ENCODE measurements around the gene ATG16L2.

ATG16L2 gene

GRCh38 chr11:72776117-72776843 lies 37.9 kb upstream of the ATG16L2 start:
- Histone ChIP-seq H3K9me3 (ENCODE audit: control insufficient read depth, insufficient read depth, low read length) (no peaks in the 10 kb centered on the region), H3K36me3 (ENCODE audit: insufficient read depth, low read length) (no peaks in the 10 kb centered on the region), H3K9ac (ENCODE audit: low read depth, low read length) (no peak overlapping the region), H3K4me1 (ENCODE audit: insufficient read depth, low read length) (no peaks in the 10 kb centered on the region; the same call in 1 of the 2 replicates)

- Histone ChIP-seq H3K4me1 (ENCODE audit: insufficient read depth, low read length) (no peaks in the 10 kb centered on the region; the same call in 1 of the 2 replicates), H3K9me3 (ENCODE audit: control insufficient read depth, insufficient read depth, low read length) (no peaks in the 10 kb centered on the region), H3K9ac (ENCODE audit: low read depth, low read length) (no peak overlapping the region)
These were observed 37.1 kb upstream of the ATG16L2 start for GRCh38 chr11:72776844-72777754.

DNA sequence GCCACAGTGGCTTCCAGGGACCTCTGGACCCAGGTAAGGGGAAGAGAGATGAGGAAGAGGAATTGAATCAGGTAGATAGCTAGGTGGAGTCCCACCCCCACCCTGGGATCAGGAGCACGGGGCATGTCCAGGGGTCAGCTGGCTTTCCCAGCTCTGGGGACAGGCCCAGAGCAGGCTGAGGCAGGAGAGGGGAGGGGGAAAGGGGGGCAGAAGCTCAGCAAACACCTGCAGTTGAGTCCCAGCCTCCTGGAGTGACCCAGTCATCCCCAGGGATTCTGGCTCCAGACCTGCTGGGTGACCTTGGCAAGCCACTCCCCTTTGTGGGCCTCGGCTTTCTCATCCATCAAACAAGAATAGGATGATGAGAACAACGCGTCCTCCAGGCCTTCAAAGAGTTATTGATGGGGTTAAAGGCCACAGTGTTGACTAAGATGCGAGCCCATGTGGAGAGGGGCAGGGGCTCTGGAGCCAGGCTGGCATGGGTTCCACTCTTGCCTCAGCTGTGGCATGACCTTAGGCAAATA lies 36.4 kb upstream of the ATG16L2 start:
- Histone ChIP-seq H3K36me3 (ENCODE audit: insufficient read depth, low read length) (no peaks in the 10 kb centered on the region), H3K4me1 (ENCODE audit: insufficient read depth, low read length) (no peaks in the 10 kb centered on the region; the same call in 1 of the 2 replicates), H3K9ac (ENCODE audit: low read depth, low read length) (no peak overlapping the region), H3K9me3 (ENCODE audit: control insufficient read depth, insufficient read depth, low read length) (no peaks in the 10 kb centered on the region)

More at GRCh38 chr11:72776844-72777754, 37.1 kb upstream of the ATG16L2 start:
- H3K36me3 ChIP-seq (ENCODE audit: insufficient read depth, low read length): no peaks in the 10 kb centered on the region

GRCh38 chr11:72778535-72779494 lies 35.4 kb upstream of the ATG16L2 start:
- Histone ChIP-seq H3K4me1 (ENCODE audit: insufficient read depth, low read length) (no peaks in the 10 kb centered on the region; the same call in 1 of the 2 replicates), H3K9me3 (ENCODE audit: control insufficient read depth, insufficient read depth, low read length) (no peaks in the 10 kb centered on the region), H3K36me3 (ENCODE audit: insufficient read depth, low read length) (no peaks in the 10 kb centered on the region), H3K9ac (ENCODE audit: low read depth, low read length) (no peak overlapping the region)

GRCh38 chr11:72779495-72780128 lies 34.6 kb upstream of the ATG16L2 start:
- no peak overlapping the region for H3K9ac ChIP-seq (ENCODE audit: low read depth, low read length)
- no peaks in the 10 kb centered on the region for H3K36me3 ChIP-seq (ENCODE audit: insufficient read depth, low read length)
- H3K4me1 ChIP-seq (ENCODE audit: insufficient read depth, low read length): no peaks in the 10 kb centered on the region; the same call in 1 of the 2 replicates
- H3K9me3 ChIP-seq (ENCODE audit: control insufficient read depth, insufficient read depth, low read length): no peaks in the 10 kb centered on the region

DNA sequence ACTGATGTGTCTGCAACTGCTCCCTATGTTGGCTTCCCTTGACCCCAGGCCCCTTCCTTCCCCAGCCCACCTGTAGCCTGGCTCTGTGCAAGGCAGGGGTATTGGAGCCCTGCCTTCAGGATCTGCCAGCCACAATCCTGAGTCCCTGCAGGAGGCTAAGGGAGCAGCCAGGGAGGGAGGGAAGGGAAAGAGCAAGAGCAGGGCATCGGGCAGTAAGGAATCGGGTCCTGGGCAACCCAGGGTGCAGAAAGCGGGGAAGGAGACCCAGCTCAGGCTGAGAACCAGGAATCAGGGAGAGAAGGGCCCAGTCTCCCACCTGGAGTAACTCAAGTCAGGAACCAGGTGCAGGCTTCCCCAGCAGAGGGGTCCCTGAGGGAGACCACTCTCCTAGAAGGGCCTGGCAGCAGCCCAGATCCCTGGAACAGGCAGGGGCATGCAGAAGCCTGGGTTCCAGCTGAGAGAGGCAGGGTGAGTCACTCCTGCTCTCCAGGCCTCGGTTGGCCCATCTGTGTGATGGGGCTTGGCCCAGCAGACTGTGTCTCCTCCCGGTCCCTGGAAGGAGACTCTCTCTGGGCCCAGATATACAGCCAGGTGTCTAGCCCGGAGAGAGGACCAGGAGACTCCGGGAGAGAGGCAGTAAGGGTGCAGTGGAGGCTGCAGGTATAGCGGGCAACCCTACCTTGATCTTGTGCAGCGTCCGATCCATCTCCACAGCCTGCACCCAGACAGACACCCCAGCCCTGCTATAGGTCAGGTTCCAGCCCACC lies 33.7 kb upstream of the ATG16L2 start:
- Histone ChIP-seq H3K9ac (ENCODE audit: low read depth, low read length) (peak overlapping the region; percentile 39; the same call in 1 of the 2 replicates), H3K9me3 (ENCODE audit: control insufficient read depth, insufficient read depth, low read length) (no peaks in the 10 kb centered on the region), H3K36me3 (ENCODE audit: insufficient read depth, low read length) (no peaks in the 10 kb centered on the region), H3K4me1 (ENCODE audit: insufficient read depth, low read length) (no peaks in the 10 kb centered on the region; the same call in 1 of the 2 replicates)

DNA sequence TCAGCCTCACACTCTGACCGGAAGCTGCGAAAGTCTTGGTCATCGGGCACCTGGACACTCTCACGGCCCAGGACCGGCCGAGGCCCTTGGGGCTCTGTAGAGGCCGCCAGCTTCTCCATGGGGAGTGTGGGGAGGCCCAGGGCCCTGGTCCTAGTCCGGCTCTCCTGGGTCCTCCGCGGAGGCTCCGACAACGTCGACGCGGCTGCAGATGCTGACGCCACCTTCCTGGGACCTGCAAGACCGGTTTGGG lies 33.2 kb upstream of the ATG16L2 start:
- Histone ChIP-seq H3K9ac (ENCODE audit: low read depth, low read length) (peak overlapping the region; percentile 39; the same call in 1 of the 2 replicates), H3K36me3 (ENCODE audit: insufficient read depth, low read length) (no peaks in the 10 kb centered on the region), H3K4me1 (ENCODE audit: insufficient read depth, low read length) (no peaks in the 10 kb centered on the region; the same call in 1 of the 2 replicates), H3K9me3 (ENCODE audit: control insufficient read depth, insufficient read depth, low read length) (no peaks in the 10 kb centered on the region)

GRCh38 chr11:72781313-72782080 lies 32.7 kb upstream of the ATG16L2 start:
- Histone ChIP-seq H3K9ac (ENCODE audit: low read depth, low read length) (peak overlapping the region; percentile 39; the same call in 1 of the 2 replicates), H3K9me3 (ENCODE audit: control insufficient read depth, insufficient read depth, low read length) (no peaks in the 10 kb centered on the region), H3K4me1 (ENCODE audit: insufficient read depth, low read length) (no peaks in the 10 kb centered on the region; the same call in 1 of the 2 replicates), H3K36me3 (ENCODE audit: insufficient read depth, low read length) (no peaks in the 10 kb centered on the region)

DNA sequence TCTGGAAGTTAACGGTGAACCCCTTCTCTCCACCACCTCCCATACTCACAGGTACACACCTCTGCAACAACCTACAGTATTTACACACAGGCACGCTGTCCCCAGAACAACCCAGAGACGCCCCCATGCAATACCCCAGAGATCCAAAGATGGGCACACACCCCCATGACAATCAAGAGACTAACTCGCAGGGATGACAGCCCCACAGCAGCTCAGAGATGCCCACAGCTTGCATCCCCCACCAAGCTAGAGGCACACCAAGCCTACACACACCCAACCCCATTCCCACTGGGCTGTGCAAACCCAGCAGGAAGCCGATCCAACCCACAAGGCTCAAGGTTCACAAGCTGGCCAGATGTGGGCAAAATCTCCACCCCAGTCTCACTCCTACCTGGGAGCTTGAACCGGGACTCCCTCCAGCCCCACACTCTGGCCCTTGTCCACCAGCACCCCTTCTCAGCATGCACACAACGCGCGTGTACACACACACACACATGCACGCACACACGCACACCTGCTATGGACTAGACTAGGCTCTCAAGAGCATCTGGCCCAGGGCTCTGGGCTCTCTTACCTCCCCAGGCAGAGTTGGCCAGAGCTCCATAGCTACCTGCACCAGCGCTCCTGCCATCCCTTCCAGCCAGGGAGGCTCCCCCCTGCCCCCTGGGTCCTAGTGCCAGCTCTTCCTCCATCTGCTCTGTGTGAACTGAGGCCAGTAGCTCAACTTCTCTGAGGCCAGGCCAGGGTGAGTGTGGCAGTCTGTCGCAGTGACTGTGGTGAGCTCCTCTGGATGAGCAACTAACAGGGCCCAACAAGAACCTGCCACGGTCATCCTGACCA lies 31.9 kb upstream of the ATG16L2 start:
- H3K36me3 ChIP-seq (ENCODE audit: insufficient read depth, low read length): no peaks in the 10 kb centered on the region
- H3K9ac ChIP-seq (ENCODE audit: low read depth, low read length): peak overlapping the region; percentile 26; the same call in 1 of the 2 replicates
- H3K4me1 ChIP-seq (ENCODE audit: insufficient read depth, low read length): peaks cover 5% of the 10 kb centered on the region; the same call in 1 of the 2 replicates
- no peaks in the 10 kb centered on the region for H3K9me3 ChIP-seq (ENCODE audit: control insufficient read depth, insufficient read depth, low read length)

GRCh38 chr11:72783144-72783905 lies 30.9 kb upstream of the ATG16L2 start:
- H3K4me1 ChIP-seq (ENCODE audit: insufficient read depth, low read length): peaks cover 5% of the 10 kb centered on the region; the same call in 1 of the 2 replicates
- H3K9ac ChIP-seq (ENCODE audit: low read depth, low read length): no peak overlapping the region
- no peaks in the 10 kb centered on the region for H3K9me3 ChIP-seq (ENCODE audit: control insufficient read depth, insufficient read depth, low read length)
- no peaks in the 10 kb centered on the region for H3K36me3 ChIP-seq (ENCODE audit: insufficient read depth, low read length)

GRCh38 chr11:72784662-72785061 lies 29.5 kb upstream of the ATG16L2 start:
- no peaks in the 10 kb centered on the region for H3K9me3 ChIP-seq (ENCODE audit: control insufficient read depth, insufficient read depth, low read length)
- H3K9ac ChIP-seq (ENCODE audit: low read depth, low read length): no peak overlapping the region
- peaks cover 7% of the 10 kb centered on the region; the same call in 1 of the 2 replicates for H3K4me1 ChIP-seq (ENCODE audit: insufficient read depth, low read length)
- no peaks in the 10 kb centered on the region for H3K36me3 ChIP-seq (ENCODE audit: insufficient read depth, low read length)

Data from ES-I3 (cell line).